T-helper 1 cell treated with Interleukin-12 subunit alpha and Interleukin-12 subunit beta and Interleukin-4 antibody, amounts not matched to agents 30 ng/mL and 1 ng/mL, for 36 hours (primary cell): ENCODE data around the gene FEN1. TPM values are rescaled to one million over a fixed set of nuclear protein-coding genes. Genes with fewer than 3 reads are reported as not detected.

Experiments
- intact Hi-C: fragments of 100-400 bp; cut with micrococcal nuclease; formaldehyde crosslinking; loops from one replicate; pipeline ENCODE4 v1.15.1; 2024
- total RNA-seq: library from RNA; stranded (reverse); gene quantifications from 2 replicates; pipeline ENCODE4 v1.2.3, GENCODE V29; 2022

The FEN1 gene, protein sequence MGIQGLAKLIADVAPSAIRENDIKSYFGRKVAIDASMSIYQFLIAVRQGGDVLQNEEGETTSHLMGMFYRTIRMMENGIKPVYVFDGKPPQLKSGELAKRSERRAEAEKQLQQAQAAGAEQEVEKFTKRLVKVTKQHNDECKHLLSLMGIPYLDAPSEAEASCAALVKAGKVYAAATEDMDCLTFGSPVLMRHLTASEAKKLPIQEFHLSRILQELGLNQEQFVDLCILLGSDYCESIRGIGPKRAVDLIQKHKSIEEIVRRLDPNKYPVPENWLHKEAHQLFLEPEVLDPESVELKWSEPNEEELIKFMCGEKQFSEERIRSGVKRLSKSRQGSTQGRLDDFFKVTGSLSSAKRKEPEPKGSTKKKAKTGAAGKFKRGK
- total RNA-seq: 96.3 and 104 TPM in 2 replicates

DNA sequence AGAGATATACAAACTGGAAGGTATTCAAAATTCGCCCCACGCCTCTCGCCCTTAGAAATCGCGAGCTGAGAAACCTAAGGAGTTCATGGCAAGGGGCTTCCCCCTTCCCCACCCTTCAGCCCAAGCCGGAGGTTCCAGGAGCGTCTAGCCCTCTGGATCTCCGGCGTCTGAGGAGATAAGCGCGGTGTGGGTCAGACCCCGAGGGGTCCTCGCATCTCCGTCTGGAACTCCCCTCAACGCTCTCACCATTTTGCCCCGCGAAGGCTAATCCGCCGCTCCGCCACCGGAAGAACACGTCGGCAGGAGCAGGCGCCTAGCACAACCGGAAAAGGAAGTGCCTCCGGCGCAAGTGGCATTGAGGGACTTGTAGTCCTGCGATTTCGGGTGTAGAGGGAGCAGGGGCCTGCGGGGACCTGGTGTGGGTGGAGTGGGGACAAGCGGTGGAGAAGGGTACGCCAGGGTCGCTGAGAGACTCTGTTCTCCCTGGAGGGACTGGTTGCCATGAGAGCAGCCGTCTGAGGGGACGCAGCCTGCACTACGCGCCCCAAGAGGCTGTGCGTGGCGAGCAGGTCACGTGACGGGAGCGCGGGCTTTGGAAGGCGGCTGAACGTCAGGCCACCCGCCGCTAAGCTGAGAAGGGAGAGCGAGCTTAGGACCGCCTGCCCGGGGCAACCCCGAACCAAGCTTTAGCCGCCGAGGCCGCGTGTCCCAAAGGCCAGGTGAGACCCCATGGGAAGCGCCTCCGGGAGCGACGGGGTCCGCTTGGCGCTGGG lies at the start of gene FEN1, which contains the start of gene TMEM258:
FEN1 (plus strand) TSS at position 602 of the 773 bp plus-strand sequence. CDS start 2,451 bp downstream, outside the sequence.
TMEM258 (minus strand) TSS at position 290 of the 773 bp plus-strand sequence; CDS start at position 249, 41 bp downstream.
- intact Hi-C loops: loop anchor here (1.0 to 10.0 kb wide), 16 partner anchors 15 to 1880 kb away; partner anchors contain the start of genes ATL3, CPSF7, FADS2 and FADS3

DNA sequence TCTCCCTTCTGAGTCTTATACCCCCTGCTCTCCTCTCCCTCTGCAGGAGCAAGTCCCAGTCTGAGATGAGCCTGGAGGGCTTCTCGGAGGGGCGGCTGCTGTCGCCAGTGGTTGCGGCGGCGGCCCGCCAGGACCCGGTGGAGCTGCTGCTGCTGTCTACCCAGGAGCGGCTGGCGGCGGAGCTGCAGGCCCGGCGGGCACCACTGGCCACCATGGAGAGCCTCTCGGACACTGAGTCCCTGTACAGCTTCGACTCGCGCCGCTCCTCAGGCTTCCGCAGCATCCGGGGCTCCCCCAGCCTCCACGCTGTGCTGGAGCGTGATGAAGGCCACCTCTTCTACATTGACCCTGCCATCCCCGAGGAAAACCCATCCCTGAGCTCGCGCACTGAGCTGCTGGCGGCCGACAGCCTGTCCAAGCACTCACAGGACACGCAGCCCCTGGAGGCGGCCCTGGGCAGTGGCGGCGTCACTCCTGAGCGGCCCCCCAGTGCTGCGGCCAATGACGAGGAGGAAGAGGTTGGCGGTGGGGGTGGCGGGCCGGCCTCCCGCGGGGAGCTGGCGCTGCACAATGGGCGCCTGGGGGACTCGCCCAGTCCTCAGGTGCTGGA lies 49.1 kb upstream of the FEN1 start:
- intact Hi-C loops: no loop called here

DNA sequence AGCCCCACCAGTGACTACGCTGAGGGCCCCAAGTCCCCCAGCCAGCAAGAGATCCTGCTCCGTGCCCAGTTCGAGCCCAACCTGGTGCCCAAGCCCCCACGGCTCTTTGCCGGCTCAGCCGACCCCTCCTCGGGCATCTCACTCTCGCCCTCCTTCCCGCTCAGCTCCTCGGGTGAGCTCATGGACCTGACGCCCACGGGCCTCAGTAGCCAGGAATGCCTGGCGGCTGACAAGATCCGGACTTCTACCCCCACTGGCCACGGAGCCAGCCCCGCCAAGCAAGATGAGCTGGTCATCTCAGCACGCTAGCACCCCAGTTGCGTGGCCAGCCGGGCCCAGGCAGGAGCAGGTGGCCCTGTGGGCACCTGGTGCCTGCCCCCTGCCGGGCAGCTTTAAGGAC lies 48.5 kb upstream of the FEN1 start:
- intact Hi-C loops: no loop called here

DNA sequence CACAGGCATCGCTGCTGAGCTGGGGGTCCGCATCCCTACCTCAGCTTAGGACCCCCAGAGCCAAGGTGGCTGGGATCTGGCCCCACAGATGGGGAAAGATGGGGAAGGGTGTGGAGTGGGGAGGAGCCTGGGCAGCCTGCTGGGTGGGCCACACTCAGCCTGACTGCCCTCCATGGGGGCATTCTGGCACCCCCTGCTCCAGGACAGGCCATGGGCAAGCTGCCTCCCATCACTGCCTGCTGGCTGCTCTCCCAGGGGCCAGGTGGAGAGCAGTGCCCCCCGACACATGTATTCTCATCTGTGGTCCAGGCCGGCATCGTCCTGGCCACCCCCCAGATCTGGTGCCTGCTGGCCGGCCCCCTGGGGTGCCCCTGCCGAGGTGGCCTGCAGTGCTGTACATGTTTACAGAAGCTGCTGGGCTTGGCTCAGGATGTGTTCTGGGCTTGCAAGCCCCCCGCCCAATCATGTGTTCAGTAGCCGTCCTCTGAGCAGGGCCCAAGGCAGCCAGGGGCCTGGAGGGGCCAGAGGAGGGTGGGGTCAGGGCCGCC lies 48.0 kb upstream of the FEN1 start:
- intact Hi-C loops: no loop called here

DNA sequence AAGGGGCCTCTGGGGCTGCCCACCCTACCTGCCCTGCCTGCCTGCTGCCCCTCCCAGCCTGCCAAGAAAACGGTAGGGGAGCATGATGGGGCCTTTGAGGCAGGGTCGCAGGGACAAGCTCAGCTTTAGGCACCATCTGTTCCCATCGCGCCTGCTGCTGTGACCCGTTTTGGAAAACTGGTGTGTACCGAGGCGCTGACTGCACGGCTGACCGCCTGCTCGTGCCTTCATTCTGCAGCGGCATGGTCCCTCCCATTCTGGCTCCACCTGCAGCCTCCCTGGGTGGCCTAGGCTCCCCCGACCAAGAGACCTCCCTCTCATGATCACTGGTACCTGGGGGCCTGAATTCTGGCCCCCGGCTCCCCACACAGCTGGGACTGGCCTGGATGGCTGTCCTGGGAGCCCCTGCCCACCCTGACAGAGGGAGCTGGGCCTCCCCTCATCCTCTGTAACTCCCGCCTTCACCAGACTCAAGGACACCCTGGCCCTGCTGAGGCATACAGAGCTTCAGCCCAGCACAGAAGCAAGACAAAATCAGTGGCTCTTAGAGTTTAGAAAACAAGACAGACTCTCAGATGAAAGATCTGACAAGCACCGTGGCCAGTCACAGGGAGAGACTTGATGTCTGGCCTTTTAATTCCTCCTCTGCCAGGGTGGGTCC lies 46.8 kb upstream of the FEN1 start:
- intact Hi-C loops: loop anchor here (2.0 kb wide), 1 partner anchor 363 kb away; no protein-coding TSS in a partner anchor

DNA sequence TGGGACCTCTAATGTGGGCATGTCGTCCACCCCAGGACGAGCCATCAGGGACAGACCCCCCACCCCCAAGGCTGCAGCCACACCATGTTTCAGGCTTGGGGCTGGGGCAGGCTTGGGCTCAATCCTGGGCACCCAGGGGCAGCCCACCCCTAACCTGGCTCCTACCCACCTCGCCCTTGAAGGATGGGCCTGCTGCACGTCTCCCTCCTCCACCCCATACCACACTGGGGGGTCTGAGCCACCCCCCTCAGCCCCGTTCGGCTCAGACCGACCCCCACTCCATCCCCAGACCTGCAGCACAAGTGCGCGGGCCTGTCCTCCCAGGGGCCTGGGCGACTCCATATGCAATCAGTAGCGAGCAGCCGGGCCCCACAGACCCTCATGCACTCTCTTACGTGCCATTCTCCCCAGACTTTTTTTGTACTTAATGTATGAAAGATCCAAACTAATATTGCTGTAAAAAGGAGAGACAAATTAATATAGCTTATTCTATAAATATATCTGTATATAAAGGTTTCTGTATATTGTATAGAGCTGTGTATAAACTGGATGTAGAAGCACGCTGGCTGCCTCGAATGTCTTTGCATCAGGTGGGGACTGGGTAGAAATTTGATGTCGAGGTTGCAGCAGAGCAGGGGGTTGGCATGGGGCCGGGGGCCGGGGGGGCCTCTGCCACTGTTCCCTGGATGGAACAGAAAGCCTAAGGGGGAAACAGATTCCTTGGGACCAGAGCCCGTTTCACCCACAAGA lies 46.1 kb upstream of the FEN1 start:
- intact Hi-C loops: loop anchor here (2.0 kb wide), 1 partner anchor 362 kb away; no protein-coding TSS in a partner anchor

DNA sequence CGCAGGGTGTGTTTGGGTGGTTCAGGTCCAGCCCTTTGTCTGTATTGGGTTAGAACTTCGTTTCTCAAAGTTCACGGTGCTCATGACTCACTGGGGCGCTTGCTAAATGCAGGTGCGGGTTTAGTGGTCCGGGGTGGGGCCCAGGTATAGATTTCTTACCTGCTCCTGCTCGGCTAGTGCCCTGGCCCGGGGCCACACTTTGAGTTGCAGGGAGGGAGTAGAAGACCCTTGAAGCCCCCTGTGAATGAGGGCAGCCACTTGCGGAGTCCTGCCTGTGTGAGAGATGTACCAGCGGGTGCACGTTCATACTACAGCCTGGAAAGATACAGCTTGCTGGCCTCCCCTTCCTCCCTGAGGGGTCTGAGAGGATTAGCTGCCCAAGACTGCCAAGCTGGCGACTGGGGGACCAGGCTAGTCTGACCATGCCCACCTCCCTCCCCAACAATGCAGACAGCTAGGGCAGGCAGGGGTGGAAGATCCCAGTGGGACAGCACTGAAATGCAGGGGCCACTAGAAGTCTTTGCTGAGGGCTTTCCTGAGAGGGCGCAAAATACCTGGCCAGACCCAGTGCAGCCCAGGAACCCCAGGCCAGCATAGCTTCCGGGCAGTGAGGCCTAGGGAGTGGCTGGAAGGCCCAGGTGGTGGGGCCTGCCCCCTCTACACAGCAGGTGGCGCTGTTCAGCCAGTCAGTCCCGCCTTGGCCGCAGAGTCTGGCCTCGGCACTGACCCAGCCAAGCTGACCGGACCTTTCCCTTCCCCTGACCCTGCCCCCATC lies 45.3 kb upstream of the FEN1 start:
- intact Hi-C loops: loop anchor here (2.0 kb wide), 1 partner anchor 361 kb away; no protein-coding TSS in a partner anchor

DNA sequence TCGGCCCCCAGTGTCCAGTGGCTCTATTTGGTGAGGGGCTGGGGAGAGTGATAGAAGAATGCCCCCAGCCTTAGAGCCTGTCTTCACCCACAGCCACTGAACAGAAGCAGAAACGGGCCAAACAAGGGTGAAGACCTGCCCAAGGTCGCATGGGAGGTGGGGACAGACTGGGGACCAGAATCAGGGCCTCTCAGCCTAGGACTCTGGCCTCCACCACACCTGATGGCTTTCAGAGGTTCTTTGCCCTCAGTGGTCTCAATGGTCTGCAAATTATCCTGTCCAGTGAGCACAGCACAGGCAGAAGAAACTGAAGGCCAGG lies 44.8 kb upstream of the FEN1 start:
- intact Hi-C loops: loop anchor here (2.0 kb wide), 1 partner anchor 361 kb away; no protein-coding TSS in a partner anchor

DNA sequence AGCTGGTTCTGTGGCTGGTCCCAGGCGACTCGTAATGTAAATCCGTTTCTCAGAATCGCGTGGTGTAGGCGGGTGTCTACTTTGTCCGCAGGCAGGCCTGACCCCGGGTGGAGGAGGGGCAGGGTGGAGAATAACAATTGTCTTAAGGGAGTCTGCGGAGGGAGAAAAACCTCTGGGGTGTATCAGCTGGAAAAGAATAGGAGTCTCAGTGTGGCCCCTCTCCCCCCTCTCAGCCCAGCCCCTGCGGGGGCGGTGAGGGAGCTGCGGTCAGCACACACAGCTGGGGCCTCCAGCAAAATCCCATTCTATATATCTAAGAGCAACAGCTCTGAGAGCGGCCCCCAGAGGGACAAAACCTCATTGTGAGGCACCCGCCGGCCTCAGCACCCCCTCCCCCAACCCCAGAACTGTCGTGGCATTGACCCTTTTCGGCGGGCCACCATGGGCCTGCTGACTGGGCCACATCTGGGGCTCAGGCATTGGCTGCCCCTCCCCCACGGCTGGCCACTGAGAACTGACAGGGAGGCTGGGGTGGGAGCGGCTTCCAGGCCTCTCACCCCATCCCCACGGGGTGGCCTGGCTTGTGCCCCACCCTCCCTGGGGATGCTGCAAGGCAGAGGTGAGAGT lies 43.0 kb upstream of the FEN1 start:
- intact Hi-C loops: loop anchor here (5.0 kb wide), 1 partner anchor 333 kb away; no protein-coding TSS in a partner anchor

DNA sequence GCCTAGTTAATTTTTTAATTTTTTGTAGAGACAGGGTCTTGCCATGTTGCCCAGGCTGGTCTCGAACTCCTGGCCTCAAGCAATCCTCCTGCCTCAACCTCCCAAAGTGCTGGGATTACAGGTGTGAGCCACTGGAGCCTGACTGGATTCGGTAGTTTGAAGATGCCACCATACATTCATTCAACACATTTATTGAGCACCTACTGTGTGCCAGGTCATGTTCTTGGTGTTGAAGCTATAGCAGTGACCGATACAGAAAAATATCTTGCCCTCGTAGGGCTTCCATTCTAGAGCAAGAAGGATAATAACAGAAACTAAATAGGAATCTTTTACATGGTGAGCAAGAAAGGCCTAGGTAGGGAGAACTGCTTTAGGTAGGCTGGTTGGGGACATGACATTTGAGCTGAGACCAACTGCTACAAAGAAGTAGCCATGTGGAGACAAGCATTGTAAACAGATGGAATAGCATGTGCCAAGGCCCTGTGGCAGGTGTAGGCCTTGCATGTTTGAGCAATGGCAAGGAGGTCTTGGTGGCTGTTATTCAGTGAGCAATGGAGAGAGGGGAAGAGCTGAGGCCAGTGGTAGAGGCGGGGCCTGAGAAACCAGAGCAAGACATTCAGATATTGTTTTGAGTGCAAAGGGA lies 42.0 kb upstream of the FEN1 start:
- intact Hi-C loops: loop anchor here (5.0 kb wide), 1 partner anchor 332 kb away; no protein-coding TSS in a partner anchor

DNA sequence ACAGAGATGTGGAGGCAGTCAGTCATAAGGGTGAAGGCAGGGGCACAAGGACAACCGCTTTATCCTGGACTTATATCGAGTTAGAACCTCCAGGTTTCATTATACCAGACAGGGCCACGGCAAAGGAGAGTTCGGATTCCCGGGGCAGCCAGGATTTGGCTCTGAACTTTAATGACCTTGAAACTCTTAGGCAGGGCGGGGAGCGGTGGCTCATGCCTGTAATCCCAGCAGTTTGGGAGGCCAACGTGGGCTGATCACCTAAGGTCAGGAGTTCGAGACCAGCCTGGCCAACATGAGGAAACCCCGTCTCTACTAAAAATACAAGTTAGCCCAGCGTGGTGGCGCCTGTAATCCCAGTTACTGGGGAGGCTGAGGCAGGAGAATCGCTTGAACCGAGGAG lies 41.3 kb upstream of the FEN1 start:
- intact Hi-C loops: loop anchor here (5.0 kb wide), 1 partner anchor 331 kb away; no protein-coding TSS in a partner anchor

DNA sequence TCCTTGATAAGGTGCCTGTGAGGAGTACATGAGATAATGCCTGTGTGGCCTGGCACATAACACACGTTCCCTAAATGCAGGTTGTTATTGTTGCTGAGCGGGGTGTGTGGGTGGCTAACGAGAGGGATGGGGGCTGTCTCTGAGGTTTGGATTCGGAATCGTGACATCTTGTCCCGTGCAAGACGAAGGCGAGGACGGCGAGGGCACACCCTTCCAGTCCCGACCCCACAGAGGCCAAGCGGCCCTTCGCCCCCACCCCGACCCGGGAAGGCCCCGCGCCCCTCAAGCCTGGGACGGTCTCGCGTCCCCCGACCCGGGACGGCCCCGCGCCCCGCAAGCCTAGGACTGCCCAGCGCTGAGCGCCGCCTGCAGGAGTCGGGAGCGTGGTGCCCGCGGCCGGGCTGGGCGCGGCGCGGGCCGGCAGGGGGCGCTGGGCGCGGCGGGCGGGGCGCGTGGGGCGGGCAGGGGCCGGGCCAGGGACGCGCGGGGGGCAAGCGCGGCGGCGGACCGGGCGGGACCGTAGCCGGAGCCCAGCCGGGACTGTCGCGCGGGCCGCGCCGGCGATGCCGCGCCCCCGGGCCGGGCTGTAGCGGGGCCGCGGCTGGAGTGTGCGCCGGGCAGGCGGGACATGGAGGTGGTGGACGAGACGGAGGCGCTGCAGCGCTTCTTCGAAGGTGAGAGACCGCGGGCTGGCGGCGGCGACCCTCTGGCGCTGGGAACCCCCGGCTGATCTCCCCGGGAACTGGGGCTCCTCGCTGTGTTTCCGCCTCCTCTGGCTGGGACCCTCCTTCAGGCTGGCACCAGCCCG lies 40.4 kb upstream of the FEN1 start, which contains the start of gene MYRF:
MYRF (plus strand) TSS at position 520 of the 808 bp plus-strand sequence; CDS start at position 629, 109 bp downstream.
- intact Hi-C loops: loop anchor here (1.0 to 5.0 kb wide), 2 partner anchors 24 to 330 kb away; no protein-coding TSS in a partner anchor

DNA sequence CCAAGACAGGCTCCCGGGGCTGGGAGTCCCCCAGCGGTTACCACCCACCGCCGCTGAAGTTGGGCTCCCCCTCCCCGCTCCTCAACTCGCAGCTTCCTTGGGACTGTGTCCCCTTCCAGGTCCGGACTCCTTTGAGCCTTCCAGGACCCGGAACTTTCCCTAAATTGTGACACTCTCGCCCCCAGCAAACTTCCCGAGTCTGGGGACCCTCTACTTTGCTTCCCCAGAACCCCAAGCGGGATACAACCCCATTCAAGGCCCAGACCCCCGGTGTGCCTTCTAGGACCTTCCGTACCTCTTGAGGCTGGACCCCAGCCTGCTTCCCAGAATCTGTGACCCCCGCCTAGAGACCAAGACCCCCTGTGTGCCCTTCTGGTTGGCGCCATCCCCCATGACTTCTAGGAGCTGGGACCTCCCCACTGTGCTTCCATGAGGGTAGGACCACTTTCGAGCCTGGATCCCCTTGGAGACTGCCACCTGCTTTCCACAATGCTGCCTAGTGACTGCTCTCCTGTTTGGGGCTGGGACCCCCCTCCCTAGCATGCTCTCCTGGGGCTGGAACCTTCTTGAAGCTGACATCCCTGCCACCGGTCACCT lies 39.7 kb upstream of the FEN1 start:
- intact Hi-C loops: loop anchor here (1.0 to 5.0 kb wide), 2 partner anchors 23 to 329 kb away; no protein-coding TSS in a partner anchor

DNA sequence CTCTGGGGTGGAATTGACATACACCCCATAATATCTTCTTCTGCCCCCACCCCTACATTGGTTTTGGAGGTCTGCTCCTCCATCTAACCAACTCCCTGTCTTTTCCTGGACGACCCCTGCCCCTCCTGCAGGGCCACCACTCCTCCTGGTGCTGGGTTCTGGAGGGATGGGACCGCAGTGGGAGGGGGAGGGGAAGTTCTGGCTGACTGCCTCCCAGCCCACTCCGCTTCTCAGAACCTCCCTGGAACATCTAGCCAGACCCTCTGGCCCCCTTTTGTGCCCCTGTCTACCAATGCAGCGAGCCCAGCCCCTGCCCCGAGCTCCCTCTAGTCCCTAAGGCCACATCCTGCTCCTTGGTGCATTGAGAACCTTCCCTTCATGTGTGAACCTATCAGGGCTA lies 39.0 kb upstream of the FEN1 start:
- intact Hi-C loops: loop anchor here (5.0 kb wide), 1 partner anchor 329 kb away; no protein-coding TSS in a partner anchor

DNA sequence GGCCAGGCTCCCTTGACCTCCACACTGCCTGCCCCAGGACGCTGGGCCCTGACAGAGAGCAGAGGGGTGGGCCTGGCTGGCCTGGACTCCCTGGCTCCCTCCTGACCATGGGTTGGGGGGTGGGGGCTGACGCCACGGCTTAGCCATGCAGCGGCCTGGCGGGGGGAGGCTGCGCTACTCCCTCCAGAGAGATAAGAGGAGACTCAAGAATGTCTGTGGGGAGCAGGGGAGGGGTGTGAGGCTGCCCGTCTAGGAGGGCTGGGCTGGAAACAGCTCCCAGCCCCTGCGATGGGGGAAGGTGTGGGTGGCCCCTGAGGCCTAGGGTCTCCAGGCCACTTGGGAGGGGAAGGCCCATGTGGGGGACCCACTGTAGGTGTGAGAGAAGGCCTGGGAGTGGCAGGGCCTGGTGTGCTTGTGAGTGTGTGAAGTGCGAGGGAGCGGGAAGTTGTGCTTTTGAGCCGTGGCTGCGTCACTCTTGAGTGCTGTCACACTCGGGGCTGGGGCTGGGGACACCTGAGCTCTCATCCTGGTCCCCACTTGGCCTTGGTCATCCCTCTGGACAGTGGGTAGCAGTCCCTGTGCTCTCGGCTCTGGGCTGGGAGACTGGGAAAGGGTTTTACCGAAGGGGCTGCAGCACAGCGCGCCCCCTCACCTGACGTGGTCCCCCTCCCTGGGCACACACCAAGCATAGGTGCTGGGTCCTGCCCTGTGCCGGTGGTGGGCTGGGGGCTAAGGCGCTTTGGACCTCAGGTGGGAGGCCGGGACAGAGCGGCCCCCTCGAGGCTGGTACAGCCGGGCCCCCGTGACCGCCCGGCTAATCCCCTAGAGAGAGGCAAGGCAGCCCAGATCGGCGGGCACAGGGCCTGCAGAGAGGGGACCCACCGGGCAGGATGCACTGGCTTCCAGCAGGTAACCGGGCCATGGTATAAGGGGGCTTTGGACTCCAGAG lies 37.9 kb upstream of the FEN1 start:
- intact Hi-C loops: loop anchor here (5.0 kb wide), 1 partner anchor 327 kb away; no protein-coding TSS in a partner anchor
